Upper lobe of left lung (tissue), 4 donors: ENCODE results near the gene BOLA3.

Source experiments
- CTCF ChIP-seq, 6 experiments: fragments of 450-650 bp in 4 of 6; fragments of 200-600 bp in 2 of 6; sonication (generic) in 2 of 6; IDR thresholded peaks; one replicate each; pipeline ENCODE4 v1.5.1; 2016 to 2019; ENCODE audit warnings: antibody characterized with exemption in 6 of 6
- POLR2A ChIP-seq, 4 donors: fragments of 450-650 bp; IDR thresholded peaks; one replicate each; pipeline ENCODE4 v1.5.1; 2016 to 2017; ENCODE audit warnings: antibody characterized with exemption in 4 of 4, mild to moderate bottlenecking in 2 of 4
- POLR2AphosphoS5 ChIP-seq, 2 donors: sonication (generic); formaldehyde crosslinking; IDR thresholded peaks; one replicate each; pipeline ENCODE4 v1.5.1; 2017; ENCODE audit warnings: antibody characterized with exemption in 2 of 2

DNA sequence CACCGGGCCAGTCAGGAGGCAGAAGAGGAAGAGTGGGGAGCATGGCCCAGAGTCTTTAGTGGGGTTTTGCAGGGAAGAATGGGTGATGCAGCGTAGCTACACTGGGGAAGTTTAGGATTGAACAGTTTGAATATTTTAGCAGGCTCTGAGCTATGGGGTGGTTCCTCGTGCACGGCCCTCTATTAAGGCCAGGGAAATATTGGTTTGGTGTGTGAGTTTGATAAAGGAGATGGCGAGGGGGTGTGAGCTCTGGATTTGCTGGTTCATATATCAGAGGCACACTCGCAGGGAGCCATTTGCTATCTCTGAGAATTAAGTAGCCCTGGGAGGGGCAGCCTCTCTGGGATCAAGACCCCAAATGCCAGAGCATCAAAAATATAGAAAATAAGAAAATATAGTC lies 50.1 kb downstream of the BOLA3 start:
- no peak for TF ChIP-seq POLR2A (IDR thresholded peaks at IDR 0.05)
- no peak for TF ChIP-seq CTCF (IDR thresholded peaks at IDR 0.05)
- TF ChIP-seq POLR2AphosphoS5 (IDR thresholded peaks at IDR 0.05), result no peak
